ENCODE results near the gene GNPTAB. TPM values are rescaled to one million over a fixed set of nuclear protein-coding genes. Genes with fewer than 3 reads are reported as not detected.

GNPTAB gene
- total RNA-seq, 1 experiment from 2014 or later, result 26.5 TPM

DNA sequence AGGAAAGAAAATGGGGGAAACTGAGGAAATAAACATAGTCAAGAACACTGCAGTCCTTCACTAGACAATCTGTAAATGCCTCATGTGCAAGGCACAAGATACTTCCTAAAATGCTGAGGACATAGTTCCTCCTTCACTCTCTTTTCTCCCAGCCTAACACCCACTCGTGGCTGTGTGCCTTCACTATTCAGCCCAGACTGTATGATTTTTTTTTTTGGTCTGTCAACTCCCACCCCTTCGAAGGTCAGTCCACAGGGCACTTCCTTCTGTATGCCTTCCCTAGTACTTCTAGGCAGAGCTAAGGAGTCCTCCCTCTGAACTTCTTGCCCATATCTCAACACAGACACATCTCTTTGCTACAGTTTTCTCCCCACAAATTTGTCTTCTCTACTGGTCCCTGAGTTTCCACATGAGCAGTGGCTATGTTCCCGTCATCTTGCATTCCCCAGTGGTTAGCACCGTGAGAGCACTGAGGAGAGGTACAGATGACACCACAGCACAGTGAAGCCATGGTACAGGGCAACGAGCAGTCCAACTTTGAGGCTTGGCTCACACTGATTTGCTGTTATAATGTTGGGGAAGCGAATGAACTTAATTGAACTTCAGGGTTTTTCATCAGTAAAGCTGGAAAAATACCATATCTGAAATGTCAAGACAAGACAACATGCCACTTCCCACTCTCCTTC, 67.4 kb downstream of the GNPTAB start:
- intact Hi-C loops (cut with micrococcal nuclease; ENCODE audit: unreplicated experiment), result loop anchor here (5.0 kb wide), 2 partner anchors 191 to 271 kb away; no protein-coding TSS in a partner anchor
- DNase-seq, result no peak
- no peak overlapping the region for H2AFZ ChIP-seq
- no peaks in the 10 kb centered on the region for H4K20me1 ChIP-seq (ENCODE audit: insufficient read depth)
- ChIA-PET CTCF (no interaction called here), POLR2A (ENCODE audit: unreplicated experiment) (no interaction called here)
- no peaks in the 10 kb centered on the region for H3K9me2 ChIP-seq (ENCODE audit: insufficient read depth)
- H3K27me3 ChIP-seq (ENCODE audit: insufficient read depth, low read depth), result no peaks in the 10 kb centered on the region
- H3K4me3 ChIP-seq, result no peak overlapping the region
- no peaks in the 10 kb centered on the region for H3K79me2 ChIP-seq (ENCODE audit: low read depth)
- H3K9me3 ChIP-seq (ENCODE audit: insufficient read depth, low read depth), result no peaks in the 10 kb centered on the region
- H3K27ac ChIP-seq, result no peak overlapping the region
- BruUV-seq (replicated peaks), result no TSS peak
- H3K4me2 ChIP-seq, result no peak overlapping the region
- peaks cover 6% of the 10 kb centered on the region; the same call in 1 of the 2 replicates for H3F3A ChIP-seq (ENCODE audit: insufficient read depth, low read depth)
- H3K36me3 ChIP-seq (ENCODE audit: low read depth), result 0 out of 2 replicates have a peak, but pooled peaks cover 4% of the 10 kb centered on the region
- TF ChIP-seq, protein P1, sequence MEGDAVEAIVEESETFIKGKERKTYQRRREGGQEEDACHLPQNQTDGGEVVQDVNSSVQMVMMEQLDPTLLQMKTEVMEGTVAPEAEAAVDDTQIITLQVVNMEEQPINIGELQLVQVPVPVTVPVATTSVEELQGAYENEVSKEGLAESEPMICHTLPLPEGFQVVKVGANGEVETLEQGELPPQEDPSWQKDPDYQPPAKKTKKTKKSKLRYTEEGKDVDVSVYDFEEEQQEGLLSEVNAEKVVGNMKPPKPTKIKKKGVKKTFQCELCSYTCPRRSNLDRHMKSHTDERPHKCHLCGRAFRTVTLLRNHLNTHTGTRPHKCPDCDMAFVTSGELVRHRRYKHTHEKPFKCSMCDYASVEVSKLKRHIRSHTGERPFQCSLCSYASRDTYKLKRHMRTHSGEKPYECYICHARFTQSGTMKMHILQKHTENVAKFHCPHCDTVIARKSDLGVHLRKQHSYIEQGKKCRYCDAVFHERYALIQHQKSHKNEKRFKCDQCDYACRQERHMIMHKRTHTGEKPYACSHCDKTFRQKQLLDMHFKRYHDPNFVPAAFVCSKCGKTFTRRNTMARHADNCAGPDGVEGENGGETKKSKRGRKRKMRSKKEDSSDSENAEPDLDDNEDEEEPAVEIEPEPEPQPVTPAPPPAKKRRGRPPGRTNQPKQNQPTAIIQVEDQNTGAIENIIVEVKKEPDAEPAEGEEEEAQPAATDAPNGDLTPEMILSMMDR (conservative IDR thresholded peaks at IDR 0.05), result no peak
- TF ChIP-seq EZH2 (IDR thresholded peaks at IDR 0.05; ENCODE audit: low read depth), result no peak
- peaks cover 15% of the 10 kb centered on the region for H3K4me1 ChIP-seq (replicated peaks; ENCODE audit: insufficient read depth)

DNA sequence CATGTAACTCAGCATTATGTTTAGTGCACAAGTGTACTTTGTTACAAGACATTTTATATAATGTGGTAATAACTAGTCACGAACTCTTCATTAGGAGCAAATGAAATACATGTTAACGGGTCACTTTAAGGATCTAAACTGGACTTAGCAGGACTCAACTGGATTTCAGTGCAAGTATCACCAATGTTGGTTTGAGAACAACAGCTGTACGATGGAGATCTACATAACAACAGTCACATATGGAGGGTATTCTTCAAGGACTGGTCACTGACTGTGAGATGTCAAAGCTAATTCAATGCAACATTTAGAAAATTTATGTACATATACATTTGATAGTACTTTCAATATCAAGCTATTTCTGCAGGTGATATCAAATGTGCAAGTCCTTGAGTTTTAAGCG, 69.0 kb downstream of the GNPTAB start:
- TF ChIP-seq, protein P1 (conservative IDR thresholded peaks at IDR 0.05), result no peak
- no peak for TF ChIP-seq EZH2 (IDR thresholded peaks at IDR 0.05; ENCODE audit: low read depth)
- CTCF ChIA-PET, result no interaction called here

DNA sequence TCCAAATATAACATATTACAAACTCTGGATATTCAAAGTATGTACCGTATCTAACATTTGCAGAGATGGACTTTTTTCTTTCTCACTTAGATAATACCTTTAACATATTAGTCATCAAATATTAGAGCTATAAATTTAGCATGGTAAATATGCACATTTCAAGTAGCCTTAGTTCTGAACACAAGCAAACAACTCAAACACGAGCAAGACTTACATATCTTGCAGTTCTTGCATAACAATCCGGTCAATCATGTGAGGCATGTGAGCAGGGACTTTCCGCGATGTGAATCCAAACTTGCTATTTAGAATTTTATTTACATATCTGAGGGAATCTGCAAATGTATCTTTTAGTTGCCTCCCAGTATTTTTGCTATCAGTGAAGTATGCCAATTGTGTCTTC, 69.4 kb downstream of the GNPTAB start:
- Histone ChIP-seq H3K9me3 (ENCODE audit: insufficient read depth, low read depth) (no peaks in the 10 kb centered on the region), H4K20me1 (ENCODE audit: insufficient read depth) (no peaks in the 10 kb centered on the region), H3K4me3 (no peak overlapping the region), H3K36me3 (ENCODE audit: low read depth) (no peaks in the 10 kb centered on the region), H3K27me3 (ENCODE audit: insufficient read depth, low read depth) (no peaks in the 10 kb centered on the region), H3K4me2 (no peak overlapping the region), H3K9me2 (ENCODE audit: insufficient read depth) (no peaks in the 10 kb centered on the region), H3K4me1 (replicated peaks; ENCODE audit: insufficient read depth) (peaks cover 15% of the 10 kb centered on the region), H3F3A (ENCODE audit: insufficient read depth, low read depth) (peaks cover 6% of the 10 kb centered on the region; the same call in 1 of the 2 replicates), H3K79me2 (ENCODE audit: low read depth) (no peaks in the 10 kb centered on the region), H2AFZ (no peak overlapping the region), H3K27ac (no peak overlapping the region)
- TF ChIP-seq, protein P1 (conservative IDR thresholded peaks at IDR 0.05), result no peak
- TF ChIP-seq EZH2 (IDR thresholded peaks at IDR 0.05; ENCODE audit: low read depth), result no peak
- CTCF ChIA-PET, result no interaction called here
- no peak for DNase-seq
- no TSS peak for BruUV-seq (replicated peaks)
- POLR2A ChIA-PET (ENCODE audit: unreplicated experiment), result no interaction called here
- intact Hi-C loops (cut with micrococcal nuclease; ENCODE audit: unreplicated experiment), result loop anchor here (5.0 kb wide), 2 partner anchors 189 to 269 kb away; no protein-coding TSS in a partner anchor

More for the DNA sequence above, 69.0 kb downstream of the GNPTAB start:
- no peak for DNase-seq
- intact Hi-C loops (cut with micrococcal nuclease; ENCODE audit: unreplicated experiment), result loop anchor here (5.0 kb wide), 2 partner anchors 189 to 269 kb away; no protein-coding TSS in a partner anchor
- no peak overlapping the region for H3K27ac ChIP-seq
- peaks cover 15% of the 10 kb centered on the region for H3K4me1 ChIP-seq (replicated peaks; ENCODE audit: insufficient read depth)
- no peak overlapping the region for H3K4me3 ChIP-seq
- H3F3A ChIP-seq (ENCODE audit: insufficient read depth, low read depth), result peaks cover 6% of the 10 kb centered on the region; the same call in 1 of the 2 replicates
- no peaks in the 10 kb centered on the region for H3K9me2 ChIP-seq (ENCODE audit: insufficient read depth)
- H3K79me2 ChIP-seq (ENCODE audit: low read depth), result no peaks in the 10 kb centered on the region
- no peaks in the 10 kb centered on the region for H3K9me3 ChIP-seq (ENCODE audit: insufficient read depth, low read depth)
- no peaks in the 10 kb centered on the region for H4K20me1 ChIP-seq (ENCODE audit: insufficient read depth)
- POLR2A ChIA-PET (ENCODE audit: unreplicated experiment), result no interaction called here
- 0 out of 2 replicates have a peak, but pooled peaks cover under 1% of the 10 kb centered on the region for H3K36me3 ChIP-seq (ENCODE audit: low read depth)
- H3K4me2 ChIP-seq, result no peak overlapping the region
- H3K27me3 ChIP-seq (ENCODE audit: insufficient read depth, low read depth), result no peaks in the 10 kb centered on the region
- no peak overlapping the region for H2AFZ ChIP-seq
- BruUV-seq (replicated peaks), result no TSS peak

All from PC-9 (cell line).